Activated effector memory CD4-positive, alpha-beta T cell treated with anti-CD3 and anti-CD28 coated beads, Interleukin-2, amount 50 U/mL, for 16 hours (primary cell): Measurements from ENCODE around the gene TMEM242.

Experiments used
- DNase-seq: peaks from one replicate; pipeline ENCODE4 v3.0.0-alpha.2; 2020

Gene TMEM242

GRCh38 chr6:157268835-157269234 lies 54.5 kb downstream of the TMEM242 start:
- peak; percentile 46 for DNase-seq

- peak; percentile 36 for DNase-seq
Observed at GRCh38 chr6:157268396-157268795, 54.9 kb downstream of the TMEM242 start.

- peak; percentile 43 for DNase-seq
Observed at GRCh38 chr6:157267654-157268053, 55.7 kb downstream of the TMEM242 start.

- peak; percentile 33 for DNase-seq
Observed at GRCh38 chr6:157267109-157267611, 56.2 kb downstream of the TMEM242 start.

- DNase-seq, result peak; percentile 44
Observed at GRCh38 chr6:157266274-157267101, 56.8 kb downstream of the TMEM242 start.

- DNase-seq, result peak; percentile 36
Observed at GRCh38 chr6:157265635-157266034, 57.7 kb downstream of the TMEM242 start.

- DNase-seq, result peak; percentile 44
Observed at GRCh38 chr6:157265186-157265585, 58.1 kb downstream of the TMEM242 start.

- peak; percentile 49 for DNase-seq
Observed at GRCh38 chr6:157264701-157265100, 58.6 kb downstream of the TMEM242 start.

- no peak for DNase-seq
Observed at GRCh38 chr6:157263881-157264397, 59.4 kb downstream of the TMEM242 start.

GRCh38 chr6:157263146-157263545 lies 60.2 kb downstream of the TMEM242 start:
- DNase-seq, result no peak

GRCh38 chr6:157261606-157262005 lies 61.7 kb downstream of the TMEM242 start:
- DNase-seq, result no peak

- DNase-seq, result peak; percentile 41
Observed at GRCh38 chr6:157260735-157261410, 62.4 kb downstream of the TMEM242 start.

GRCh38 chr6:157259443-157259842 lies 63.9 kb downstream of the TMEM242 start:
- DNase-seq, result peak; percentile 30

GRCh38 chr6:157258878-157259277 lies 64.4 kb downstream of the TMEM242 start:
- DNase-seq, result peak; percentile 63

- peak; percentile 42 for DNase-seq
Observed at GRCh38 chr6:157255079-157255478, 68.2 kb downstream of the TMEM242 start.

GRCh38 chr6:157254538-157254937 lies 68.8 kb downstream of the TMEM242 start:
- DNase-seq, result no peak

GRCh38 chr6:157253699-157254098 lies 69.6 kb downstream of the TMEM242 start:
- no peak for DNase-seq

GRCh38 chr6:157253017-157253416 lies 70.3 kb downstream of the TMEM242 start:
- no peak for DNase-seq

- DNase-seq, result no peak
Observed at GRCh38 chr6:157251586-157252247, 71.6 kb downstream of the TMEM242 start.

- DNase-seq, result no peak
Observed at GRCh38 chr6:157249826-157250225, 73.5 kb downstream of the TMEM242 start.

GRCh38 chr6:157248264-157248663 lies 75.1 kb downstream of the TMEM242 start:
- no peak for DNase-seq

GRCh38 chr6:157246771-157247484 lies 76.4 kb downstream of the TMEM242 start:
- no peak for DNase-seq
